Measurements from ENCODE around the gene JAKMIP1.

GRCh38 chr4:6233929-6234328 lies 33.6 kb upstream of the JAKMIP1 start:
- TF ChIP-seq CTCF (IDR thresholded peaks at IDR 0.05) (no peak), POLR2A (IDR thresholded peaks at IDR 0.05) (no peak), POLR2AphosphoS5 (IDR thresholded peaks at IDR 0.05) (no peak)

All from breast epithelium (tissue), 3 donors.